Keratinocyte (primary cell): ENCODE data around the gene UMAD1. TPM values are rescaled to one million over a fixed set of nuclear protein-coding genes. Genes with fewer than 3 reads are reported as not detected.
"Not testable (repeated sequence)": the region's sequence is repeated elsewhere in the genome, so short reads cannot be mapped to it uniquely, and the experiment has no call there.

Source experiments
- DNase-seq: peaks from one replicate; pipeline ENCODE4 v3.0.0-alpha.2; 2011; ENCODE audit warnings: low read depth, missing footprints, low spot score
- FAIRE-seq: peaks from 2 replicates; lab custom pipeline; 2011; peaks lifted over from hg19 to GRCh38; lab: Jason Lieb, UNC
- H2AFZ ChIP-seq: 2 replicates; pipeline ENCODE4 v1.6.0; 2012; ENCODE audit warnings: low read length, control low read depth, inconsistent platforms; ENCODE audit not compliant: control insufficient read depth
- H3K27ac ChIP-seq: 2 replicates; pipeline ENCODE4 v1.5.1; 2011; ENCODE audit warnings: low read length; ENCODE audit not compliant: control insufficient read depth, insufficient read depth
- H3K27me3 ChIP-seq: 3 replicates; pipeline ENCODE4 v1.6.0; 2011; ENCODE audit warnings: low read length; ENCODE audit not compliant: control insufficient read depth, insufficient read depth; ENCODE audit errors: extremely low read depth
- H3K36me3 ChIP-seq, 2 experiments: 2 replicates in 1 of 2; 3 replicates in 1 of 2; pipeline ENCODE4 v1.5.1; 2011; ENCODE audit warnings: low read length in 2 of 2, mild to moderate bottlenecking in 1 of 2; ENCODE audit not compliant: control insufficient read depth in 2 of 2, insufficient read depth in 2 of 2; ENCODE audit errors: extremely low read depth in 1 of 2
- H3K4me1 ChIP-seq: 3 replicates; pipeline ENCODE4 v1.5.1; 2011; ENCODE audit warnings: low read length; ENCODE audit not compliant: control insufficient read depth, insufficient read depth; ENCODE audit errors: extremely low read depth
- H3K4me2 ChIP-seq: 3 replicates; pipeline ENCODE4 v1.6.0; 2011; ENCODE audit warnings: low read depth, low read length; ENCODE audit not compliant: control insufficient read depth, insufficient read depth; ENCODE audit errors: extremely low read depth
- H3K4me3 ChIP-seq, 3 experiments: fragments of 200-600 bp in 1 of 3; sonication (generic) in 1 of 3; 2 replicates in 2 of 3; 3 replicates in 1 of 3; pipeline ENCODE4 v1.5.1; 2011 to 2016; ENCODE audit warnings: low read length in 3 of 3, mild to moderate bottlenecking in 3 of 3, control low read depth in 2 of 3, inconsistent platforms in 1 of 3, low read depth in 1 of 3, mixed read lengths in 1 of 3, mixed run types in 1 of 3, moderate library complexity in 1 of 3; ENCODE audit not compliant: control insufficient read depth in 2 of 3, insufficient read depth in 2 of 3; ENCODE audit errors: extremely low read depth in 1 of 3
- H3K79me2 ChIP-seq: 2 replicates; pipeline ENCODE4 v1.6.0; 2012; ENCODE audit warnings: low read length; ENCODE audit not compliant: control insufficient read depth, insufficient read depth
- H3K9ac ChIP-seq: 3 replicates; pipeline ENCODE4 v1.6.0; 2011; ENCODE audit warnings: low read length; ENCODE audit not compliant: control insufficient read depth, insufficient read depth; ENCODE audit errors: extremely low read depth
- H3K9me1 ChIP-seq: 3 replicates; pipeline ENCODE4 v1.6.0; 2011; ENCODE audit warnings: low read length; ENCODE audit not compliant: control insufficient read depth, insufficient read depth; ENCODE audit errors: extremely low read depth
- H3K9me3 ChIP-seq: 2 replicates; pipeline ENCODE4 v1.5.1; 2012; ENCODE audit warnings: low read depth, low read length; ENCODE audit not compliant: control insufficient read depth
- H4K20me1 ChIP-seq: 3 replicates; pipeline ENCODE4 v1.6.0; 2011; ENCODE audit warnings: low read length; ENCODE audit not compliant: control insufficient read depth, insufficient read depth; ENCODE audit errors: extremely low read depth
- EZH2 ChIP-seq: IDR thresholded peaks from one replicate; pipeline ENCODE4 v1.6.1; 2012; ENCODE audit warnings: inconsistent platforms, mild to moderate bottlenecking, low read length, moderate library complexity
- dilution Hi-C: fragments of 300-500 bp; cut with MboI; formaldehyde crosslinking; loops from one replicate; pipeline ENCODE4 v1.7.0; 2020; ENCODE audit warnings: low sequenced_read_pairs; ENCODE audit not compliant: extremely low pct_ligation_motif_present
- polyA plus RNA-seq, 5 experiments: library from polyadenylated mRNA; depleted of rRNA in 3 of 5; stranded (reverse) in 3 of 5; stranded (forward) in 1 of 5; unstranded in 1 of 5; fragments of >200 nt; gene quantifications; 1 replicate in 1 of 5; 2 replicates in 3 of 5; 3 replicates in 1 of 5; pipeline versions ENCODE4 v1.2.1 to v1.2.3, GENCODE V29; 2011 to 2012; ENCODE audit warnings: missing spikeins in 2 of 5, low read depth in 1 of 5, low replicate concordance in 1 of 5
- TF ChIP-seq, protein P1 (sequence below), 3 experiments: IDR thresholded peaks in 1 of 3; conservative IDR thresholded peaks in 1 of 3; optimal IDR thresholded peaks in 1 of 3; 2 replicates in 2 of 3; 3 replicates in 1 of 3; pipeline versions ENCODE3 to v1.5.1; 2011; ENCODE audit warnings: low read length in 3 of 3, mild to moderate bottlenecking in 3 of 3, moderate library complexity in 2 of 3, control low read depth in 1 of 3, inconsistent platforms in 1 of 3; ENCODE audit not compliant: insufficient read depth in 2 of 3; ENCODE audit errors: extremely low read depth in 1 of 3

Gene UMAD1
- polyA plus RNA-seq, 1 donor (not counting 4 experiments of a cell fraction or from before 2014, with no cell fraction given), result 18.2 TPM

GRCh38 chr7:7820939-7821338, 180.4 kb downstream of the UMAD1 start:
- Histone ChIP-seq H3K27me3 (no peaks in the 10 kb centered on the region), H3K9me3 (no peaks in the 10 kb centered on the region), H2AFZ (no peak overlapping the region), H3K9ac (no peak overlapping the region), H3K9me1 (no peaks in the 10 kb centered on the region), H3K4me2 (no peak overlapping the region), H3K79me2 (no peaks in the 10 kb centered on the region), H4K20me1 (no peaks in the 10 kb centered on the region), H3K4me3 (no peak overlapping the region), H3K36me3 (no peaks in the 10 kb centered on the region), H3K27ac (no peak overlapping the region), H3K4me1 (no peaks in the 10 kb centered on the region)
- no peak for DNase-seq
- dilution Hi-C loops, result no loop called here
- FAIRE-seq, result no peak
- TF ChIP-seq, protein P1, sequence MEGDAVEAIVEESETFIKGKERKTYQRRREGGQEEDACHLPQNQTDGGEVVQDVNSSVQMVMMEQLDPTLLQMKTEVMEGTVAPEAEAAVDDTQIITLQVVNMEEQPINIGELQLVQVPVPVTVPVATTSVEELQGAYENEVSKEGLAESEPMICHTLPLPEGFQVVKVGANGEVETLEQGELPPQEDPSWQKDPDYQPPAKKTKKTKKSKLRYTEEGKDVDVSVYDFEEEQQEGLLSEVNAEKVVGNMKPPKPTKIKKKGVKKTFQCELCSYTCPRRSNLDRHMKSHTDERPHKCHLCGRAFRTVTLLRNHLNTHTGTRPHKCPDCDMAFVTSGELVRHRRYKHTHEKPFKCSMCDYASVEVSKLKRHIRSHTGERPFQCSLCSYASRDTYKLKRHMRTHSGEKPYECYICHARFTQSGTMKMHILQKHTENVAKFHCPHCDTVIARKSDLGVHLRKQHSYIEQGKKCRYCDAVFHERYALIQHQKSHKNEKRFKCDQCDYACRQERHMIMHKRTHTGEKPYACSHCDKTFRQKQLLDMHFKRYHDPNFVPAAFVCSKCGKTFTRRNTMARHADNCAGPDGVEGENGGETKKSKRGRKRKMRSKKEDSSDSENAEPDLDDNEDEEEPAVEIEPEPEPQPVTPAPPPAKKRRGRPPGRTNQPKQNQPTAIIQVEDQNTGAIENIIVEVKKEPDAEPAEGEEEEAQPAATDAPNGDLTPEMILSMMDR (optimal IDR thresholded peaks at IDR 0.05 in 1 of 3, IDR thresholded peaks at IDR 0.05 in 1 of 3, conservative IDR thresholded peaks at IDR 0.05 in 1 of 3; ENCODE audit: extremely low read depth in 1 of 3, insufficient read depth in 2 of 3, low read length in 3 of 3), result no peak
- TF ChIP-seq EZH2, result no peak

GRCh38 chr7:7821517-7821916, 181.0 kb downstream of the UMAD1 start:
- TF ChIP-seq, protein P1 (optimal IDR thresholded peaks at IDR 0.05 in 1 of 3, IDR thresholded peaks at IDR 0.05 in 1 of 3, conservative IDR thresholded peaks at IDR 0.05 in 1 of 3; ENCODE audit: extremely low read depth in 1 of 3, insufficient read depth in 2 of 3, low read length in 3 of 3), result no peak
- TF ChIP-seq EZH2, result no peak
- Histone ChIP-seq H2AFZ (no peak overlapping the region), H3K9me1 (no peaks in the 10 kb centered on the region), H4K20me1 (no peaks in the 10 kb centered on the region), H3K27me3 (no peaks in the 10 kb centered on the region), H3K4me2 (no peak overlapping the region), H3K36me3 (no peaks in the 10 kb centered on the region), H3K4me1 (no peaks in the 10 kb centered on the region), H3K4me3 (no peak overlapping the region), H3K79me2 (no peaks in the 10 kb centered on the region), H3K27ac (no peak overlapping the region), H3K9ac (no peak overlapping the region), H3K9me3 (no peaks in the 10 kb centered on the region)
- FAIRE-seq (no peak), DNase-seq (no peak)
- dilution Hi-C loops, result no loop called here

- H3K79me2 ChIP-seq, H3K4me2 ChIP-seq, H3K27me3 ChIP-seq, H3K9ac ChIP-seq, H3K27ac ChIP-seq, FAIRE-seq, dilution Hi-C loops, H3K4me1 ChIP-seq, H3K9me3 ChIP-seq, H3K4me3 ChIP-seq, H2AFZ ChIP-seq, DNase-seq, H3K36me3 ChIP-seq, H4K20me1 ChIP-seq, H3K9me1 ChIP-seq: not testable (repeated sequence)
Observed at GRCh38 chr7:7825294-7825693, 184.7 kb downstream of the UMAD1 start.
